DOHH2 (cell line): ENCODE data around the gene JARID2.

Experiments
- H3F3A ChIP-seq: fragments of 200-600 bp; sonication (generic), shearing (Covaris generic); 2 replicates; pipeline ENCODE4 v1.6.0; 2016; ENCODE audit warnings: antibody characterized with exemption, mild to moderate bottlenecking; ENCODE audit not compliant: control insufficient read depth, insufficient read depth
- H3K27ac ChIP-seq: fragments of 200-600 bp; sonication (generic); 2 replicates; pipeline ENCODE4 v1.5.1; 2014; ENCODE audit warnings: low read depth, mild to moderate bottlenecking, low read length, moderate library complexity
- H3K27me3 ChIP-seq: fragments of 200-600 bp; sonication (generic); 2 replicates; pipeline ENCODE4 v1.6.1; 2014; ENCODE audit warnings: mild to moderate bottlenecking, low read length, mixed read lengths; ENCODE audit not compliant: control insufficient read depth
- H3K36me3 ChIP-seq: fragments of 200-600 bp; sonication (generic); 2 replicates; pipeline ENCODE4 v1.6.1; 2014; ENCODE audit warnings: mild to moderate bottlenecking, low read length, moderate library complexity, mixed read lengths; ENCODE audit not compliant: control insufficient read depth
- H3K4me1 ChIP-seq: fragments of 200-600 bp; sonication (generic); 2 replicates; pipeline ENCODE4 v1.6.1; 2014; ENCODE audit warnings: mild to moderate bottlenecking, low read length, mixed read lengths; ENCODE audit not compliant: control insufficient read depth
- H3K4me2 ChIP-seq: fragments of 200-600 bp; sonication (generic); 2 replicates; pipeline ENCODE4 v1.6.0; 2014; ENCODE audit warnings: mild to moderate bottlenecking, low read length, moderate library complexity
- H3K4me3 ChIP-seq: fragments of 200-600 bp; sonication (generic); 2 replicates; pipeline ENCODE4 v1.5.1; 2014; ENCODE audit warnings: mild to moderate bottlenecking, low read length, mixed read lengths
- H3K79me2 ChIP-seq: fragments of 200-600 bp; sonication (generic); 2 replicates; pipeline ENCODE4 v1.6.1; 2014; ENCODE audit warnings: mild to moderate bottlenecking, low read length, mixed read lengths; ENCODE audit not compliant: control insufficient read depth
- H3K9me2 ChIP-seq: fragments of 200-600 bp; sonication (generic); replicated peaks from 2 replicates; pipeline ENCODE4 v1.6.1; 2014; ENCODE audit warnings: mild to moderate bottlenecking, low read length, mixed read lengths; ENCODE audit not compliant: control insufficient read depth
- H3K9me3 ChIP-seq: fragments of 200-600 bp; sonication (generic); 2 replicates; pipeline ENCODE4 v1.6.1; 2014; ENCODE audit warnings: antibody characterized with exemption, low read length, mixed read lengths; ENCODE audit not compliant: control insufficient read depth, insufficient read depth
- H4K20me1 ChIP-seq: fragments of 200-600 bp; sonication (generic); 2 replicates; pipeline ENCODE4 v1.6.0; 2014; ENCODE audit warnings: low read depth, mild to moderate bottlenecking, antibody characterized with exemption, low read length, moderate library complexity; ENCODE audit not compliant: control insufficient read depth, insufficient read depth
- CTCF ChIP-seq: fragments of 200-600 bp; sonication (generic); IDR thresholded peaks from one replicate; pipeline ENCODE4 v1.5.1; 2014; ENCODE audit warnings: antibody characterized with exemption, mild to moderate bottlenecking, low read depth, low read length; ENCODE audit not compliant: poor library complexity, severe bottlenecking
- EZH2phosphoT487 ChIP-seq: fragments of 200-600 bp; sonication (generic); IDR thresholded peaks from 2 replicates; pipeline ENCODE4 v1.6.1; 2017; ENCODE audit warnings: borderline replicate concordance, mild to moderate bottlenecking, antibody characterized with exemption, low read length, moderate library complexity, mixed read lengths

Gene JARID2

GRCh38 chr6:15362274-15363160 is 116.6 kb downstream of the JARID2 start:
- H3K27ac ChIP-seq, result no peak overlapping the region
- TF ChIP-seq EZH2phosphoT487 (no peak), CTCF (no peak)
- no peaks in the 10 kb centered on the region for H3K9me2 ChIP-seq
- no peak overlapping the region for H3K4me2 ChIP-seq
- no peaks in the 10 kb centered on the region for H3F3A ChIP-seq
- peaks cover 58% of the 10 kb centered on the region for H3K4me1 ChIP-seq
- H4K20me1 ChIP-seq, result peaks cover 30% of the 10 kb centered on the region
- H3K9me3 ChIP-seq, result no peaks in the 10 kb centered on the region
- H3K36me3 ChIP-seq, result no peaks in the 10 kb centered on the region
- no peak overlapping the region for H3K4me3 ChIP-seq
- peaks cover 28% of the 10 kb centered on the region for H3K27me3 ChIP-seq
- peaks cover 11% of the 10 kb centered on the region; the same call in 1 of the 2 replicates for H3K79me2 ChIP-seq

DNA sequence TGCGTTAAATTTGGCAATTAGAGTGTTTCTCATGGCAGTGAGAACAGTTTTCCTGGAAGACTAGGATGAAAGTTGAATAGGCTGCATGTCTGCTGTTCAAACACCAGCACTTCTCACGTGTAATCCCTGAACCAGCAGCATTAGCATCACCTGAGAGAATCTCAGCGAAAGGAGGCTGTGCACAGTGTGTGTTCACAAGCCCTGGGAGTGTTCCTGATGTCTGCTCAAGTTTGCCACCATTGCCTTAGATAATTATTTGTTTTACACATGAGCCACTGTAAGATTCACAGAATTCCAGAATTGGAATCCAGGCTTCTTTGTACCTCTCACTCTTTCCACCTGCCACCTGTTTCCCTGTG is 117.3 kb downstream of the JARID2 start:
- H3K4me2 ChIP-seq, result peak overlapping the region; percentile 73
- H3K36me3 ChIP-seq, result no peaks in the 10 kb centered on the region
- no peaks in the 10 kb centered on the region for H3K9me2 ChIP-seq
- no peak overlapping the region for H3K4me3 ChIP-seq
- H4K20me1 ChIP-seq, result peaks cover 24% of the 10 kb centered on the region
- peaks cover 52% of the 10 kb centered on the region for H3K4me1 ChIP-seq
- H3K9me3 ChIP-seq, result no peaks in the 10 kb centered on the region
- peaks cover 11% of the 10 kb centered on the region; the same call in 1 of the 2 replicates for H3K79me2 ChIP-seq
- no peaks in the 10 kb centered on the region for H3F3A ChIP-seq
- no peak overlapping the region for H3K27ac ChIP-seq
- TF ChIP-seq CTCF (no peak), EZH2phosphoT487 (no peak)
- peaks cover 22% of the 10 kb centered on the region for H3K27me3 ChIP-seq

GRCh38 chr6:15363523-15364400 is 117.9 kb downstream of the JARID2 start:
- Histone ChIP-seq H3K27ac (no peak overlapping the region), H3K4me3 (peak overlapping the region; percentile 57), H3K27me3 (peaks cover 16% of the 10 kb centered on the region), H4K20me1 (peaks cover 18% of the 10 kb centered on the region), H3K9me3 (no peaks in the 10 kb centered on the region), H3K9me2 (no peaks in the 10 kb centered on the region), H3K4me2 (peak overlapping the region; percentile 73), H3K79me2 (peaks cover 13% of the 10 kb centered on the region), H3F3A (no peaks in the 10 kb centered on the region), H3K4me1 (peaks cover 46% of the 10 kb centered on the region), H3K36me3 (no peaks in the 10 kb centered on the region)
- TF ChIP-seq CTCF (no peak), EZH2phosphoT487 (no peak)
